Globus pallidus (tissue), 1 donor: ENCODE data around the gene CFHR3.
"Not testable (repeated sequence)": the region's sequence is repeated elsewhere in the genome, so short reads cannot be mapped to it uniquely, and the experiment has no call there.

Experiments
- DNase-seq: peaks from one replicate; pipeline ENCODE4 v3.0.0-alpha.2; 2015; ENCODE audit warnings: low spot score

CFHR3 gene

DNA sequence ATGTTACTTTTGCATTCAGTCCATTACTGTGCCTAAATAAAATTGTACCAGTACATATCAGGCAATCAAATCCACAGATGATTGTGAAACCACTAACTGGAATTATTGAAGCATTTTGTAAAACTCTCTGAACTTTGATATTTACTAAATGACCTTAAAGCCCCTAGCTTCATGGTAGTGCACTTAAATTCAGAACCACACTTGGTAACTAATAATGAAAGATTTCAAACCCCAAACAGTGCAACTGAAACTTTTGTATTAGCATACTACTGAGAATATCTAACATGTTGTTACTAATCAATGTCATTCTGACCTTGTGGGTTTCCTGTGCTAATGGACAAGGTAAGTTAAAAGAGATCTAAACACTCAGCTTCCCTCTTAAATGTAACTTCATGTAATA lies at the start of gene CFHR3:
TSS of gene CFHR3 (plus strand) at position 238 of the 400 bp plus-strand sequence. CDS start at position 285, 47 bp downstream.
- DNase-seq: no peak

DNA sequence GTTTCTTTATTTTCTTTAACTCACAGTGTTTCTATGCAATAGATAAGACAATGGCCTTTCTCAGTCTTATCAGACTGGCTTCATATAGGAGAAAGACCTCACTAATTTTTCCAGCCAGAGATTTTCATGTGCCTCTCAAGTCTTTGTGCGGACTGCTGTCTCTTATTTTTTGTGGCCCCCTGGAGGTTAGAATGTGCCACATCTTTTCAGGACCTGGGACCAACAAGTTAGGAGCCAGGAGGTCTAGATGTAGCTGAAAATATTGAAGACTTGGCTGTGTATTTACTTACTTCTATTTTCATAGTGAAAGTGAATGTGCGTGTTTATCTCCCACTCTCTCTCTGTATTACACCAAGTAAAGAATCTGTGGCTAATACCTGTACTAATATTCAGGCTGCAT lies 42.1 kb upstream of the CFHR3 start:
- DNase-seq: no peak

DNA sequence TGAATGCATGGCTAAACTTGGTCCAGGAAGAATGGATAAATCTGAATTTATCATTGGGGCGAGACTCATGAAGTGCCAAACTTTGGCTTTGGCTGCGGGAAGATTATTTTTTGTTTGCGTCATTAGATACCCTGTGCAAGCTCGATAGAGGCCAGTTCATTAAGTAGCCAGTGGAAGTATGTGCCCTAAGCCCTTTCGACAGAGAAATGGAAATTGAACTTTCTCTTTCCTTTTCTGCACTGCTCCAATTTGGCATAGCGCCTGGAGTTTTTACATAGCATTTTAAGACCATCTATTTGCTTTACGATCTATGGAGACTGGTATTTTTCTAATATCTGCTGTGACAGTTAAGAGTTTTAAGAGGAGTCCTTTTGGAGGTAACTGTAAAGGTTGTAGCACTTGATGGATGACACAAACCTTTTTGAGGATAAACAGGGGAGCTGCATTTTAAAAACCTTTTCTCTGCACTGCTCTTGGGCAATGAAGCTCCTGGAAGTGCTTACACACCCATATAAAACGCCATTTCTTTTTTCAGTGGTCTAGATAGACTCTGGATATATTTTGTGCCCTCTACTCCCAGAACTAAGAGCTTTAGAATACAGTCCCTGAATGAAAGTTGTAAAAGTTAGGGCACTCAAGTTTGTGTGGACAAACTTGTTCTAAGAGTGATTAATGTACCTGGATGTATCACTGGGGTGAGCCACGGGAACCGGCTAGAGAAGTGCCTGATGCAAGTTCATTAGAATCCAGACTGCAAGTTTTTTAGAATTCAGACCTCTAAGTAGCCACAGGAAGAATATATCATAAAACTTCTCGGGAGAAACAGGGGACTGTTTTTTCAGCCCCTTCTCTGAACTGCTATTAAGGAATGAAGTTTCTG lies 41.3 kb upstream of the CFHR3 start:
- no peak for DNase-seq

GRCh38 chr1:196734006-196734405 lies 40.6 kb upstream of the CFHR3 start:
- DNase-seq: no peak

DNA sequence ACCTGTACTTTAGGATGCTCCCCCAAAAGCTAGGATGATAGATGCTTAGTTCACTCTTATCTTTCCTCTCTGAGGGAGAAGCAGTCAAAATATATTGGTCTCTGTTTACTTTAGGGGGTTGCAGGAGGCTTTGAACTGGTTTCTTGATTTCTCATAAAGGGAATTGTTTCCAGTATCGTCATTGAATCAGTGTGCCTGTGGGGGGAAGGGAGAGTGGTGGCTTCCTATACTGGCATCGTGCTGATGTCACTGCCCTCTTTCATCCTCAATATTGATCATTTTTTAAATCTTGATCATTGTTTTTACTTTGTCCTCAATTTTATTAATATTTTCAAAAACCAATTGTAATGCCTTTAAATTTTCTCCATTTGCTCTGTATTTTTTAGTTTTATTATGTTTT lies 40.2 kb upstream of the CFHR3 start:
- DNase-seq: no peak

- DNase-seq: no peak
Measured at GRCh38 chr1:196738730-196739129, 35.9 kb upstream of the CFHR3 start.

GRCh38 chr1:196743244-196743643 lies 31.4 kb upstream of the CFHR3 start:
- DNase-seq: not testable (repeated sequence)

- not testable (repeated sequence) for DNase-seq
Measured at GRCh38 chr1:196765019-196765740, 9.5 kb upstream of the CFHR3 start.

GRCh38 chr1:196769823-196770222 lies 4.8 kb upstream of the CFHR3 start:
- DNase-seq: not testable (repeated sequence)

- no peak for DNase-seq
Measured at GRCh38 chr1:196773713-196774112, 927 bp upstream of the CFHR3 start.

GRCh38 chr1:196774175-196774574 lies 465 bp upstream of the CFHR3 start:
- no peak for DNase-seq

GRCh38 chr1:196777603-196778002 lies 3.0 kb downstream of the CFHR3 start:
- no peak for DNase-seq

- DNase-seq: no peak
Measured at GRCh38 chr1:196779093-196779492, 4.5 kb downstream of the CFHR3 start.

- not testable (repeated sequence) for DNase-seq
Measured at GRCh38 chr1:196791252-196791651, 16.6 kb downstream of the CFHR3 start.

DNA sequence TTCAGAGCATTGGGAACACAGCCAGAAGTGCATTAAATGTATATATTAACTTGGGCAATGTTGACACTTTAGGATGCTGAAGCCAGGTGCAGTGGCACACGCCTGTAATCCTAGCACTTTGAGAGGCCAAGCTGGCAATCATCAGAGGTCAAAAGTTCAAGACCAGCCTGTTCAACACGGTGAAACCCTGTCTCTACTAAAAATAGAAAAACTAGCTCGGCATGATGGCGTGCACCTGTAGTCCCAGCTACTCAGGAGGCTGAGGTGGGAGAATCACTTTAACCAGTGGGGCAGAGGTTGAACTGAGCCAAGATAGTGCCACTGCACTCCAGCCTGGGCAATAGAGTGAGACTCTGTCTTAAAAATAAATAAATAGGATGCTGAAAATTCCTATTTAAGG lies 19.5 kb downstream of the CFHR3 start:
- not testable (repeated sequence) for DNase-seq

DNA sequence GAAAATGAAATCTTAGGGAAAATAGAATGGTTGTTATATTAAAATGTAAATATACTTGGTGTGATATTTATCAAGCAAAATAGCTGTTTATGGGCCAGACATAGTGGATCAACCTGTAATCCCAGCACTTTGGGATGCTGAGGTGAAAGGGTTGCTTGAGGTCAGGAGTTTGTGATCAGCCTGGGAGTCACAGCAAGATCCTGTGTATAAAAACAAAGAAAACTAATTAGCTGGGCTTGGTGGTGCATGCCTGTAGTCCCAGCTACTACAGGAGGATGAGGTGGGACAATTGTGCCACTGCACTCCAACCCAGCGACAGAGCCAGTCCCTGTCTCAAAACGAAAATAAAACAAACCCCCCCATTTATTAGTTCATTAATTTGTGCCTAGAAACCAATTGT lies 23.3 kb downstream of the CFHR3 start:
- no peak for DNase-seq

- DNase-seq: not testable (repeated sequence)
Measured at GRCh38 chr1:196801920-196802319, 27.3 kb downstream of the CFHR3 start.

DNA sequence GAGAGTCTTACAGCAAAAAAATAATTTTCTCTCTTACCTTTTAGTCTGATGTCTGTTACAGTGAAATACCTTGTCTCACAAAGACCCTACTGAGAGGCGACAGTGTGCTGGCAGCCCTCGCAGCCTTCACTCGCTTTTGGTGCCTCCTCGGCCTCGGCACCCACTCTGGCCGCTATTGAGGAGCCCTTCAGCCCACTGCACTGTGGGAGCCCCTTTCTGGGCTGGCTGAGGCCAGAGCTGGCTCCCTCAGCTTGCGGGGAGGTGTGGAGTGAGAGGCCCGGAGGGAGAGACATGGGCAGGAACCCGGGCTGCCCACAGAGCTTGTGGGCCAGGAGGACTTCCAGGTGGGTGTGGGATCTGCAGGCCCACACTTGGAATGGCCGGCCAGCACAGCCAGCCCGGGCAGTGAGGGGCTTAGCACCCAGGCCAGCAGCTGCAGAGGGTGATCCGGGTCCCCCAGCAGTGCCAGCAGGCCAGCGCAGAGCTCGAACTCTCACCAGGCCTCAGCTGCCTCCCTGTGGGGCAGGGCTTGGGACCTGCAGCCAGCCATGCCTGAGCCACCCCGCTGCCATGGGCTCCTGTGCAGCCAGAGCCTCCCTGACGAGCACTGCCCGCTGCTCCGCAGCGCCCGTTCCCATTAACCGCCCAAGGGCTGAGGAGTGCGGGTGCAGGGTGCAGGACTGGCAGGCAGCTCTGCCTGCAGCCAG lies 34.0 kb downstream of the CFHR3 start:
- DNase-seq: no peak

DNA sequence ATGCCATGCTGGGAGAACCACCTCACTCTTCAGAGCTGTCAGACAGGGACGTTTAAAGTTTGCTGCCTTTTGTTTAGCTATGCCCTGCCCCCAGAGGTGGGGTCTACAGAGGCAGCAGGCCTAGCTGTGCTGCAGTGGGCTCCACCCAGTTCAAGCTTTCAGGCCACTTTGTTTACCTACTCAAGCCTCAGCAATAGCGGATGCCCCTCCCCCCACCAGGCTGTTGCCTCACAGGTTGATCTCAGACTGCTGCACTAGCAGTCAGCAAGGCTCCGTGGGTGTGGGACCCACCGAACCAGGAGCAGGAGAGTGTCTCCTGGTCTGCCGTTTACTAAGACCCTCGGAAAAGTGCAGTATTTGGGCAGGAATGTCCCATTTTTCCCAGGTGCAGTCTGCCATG lies 42.8 kb downstream of the CFHR3 start:
- not testable (repeated sequence) for DNase-seq

GRCh38 chr1:196819531-196819930 lies 44.9 kb downstream of the CFHR3 start, which contains the start of gene CFHR1:
Gene CFHR1 (plus strand): TSS chr1:196819731. CDS start chr1:196819845, 114 bp downstream.
- not testable (repeated sequence) for DNase-seq

DNA sequence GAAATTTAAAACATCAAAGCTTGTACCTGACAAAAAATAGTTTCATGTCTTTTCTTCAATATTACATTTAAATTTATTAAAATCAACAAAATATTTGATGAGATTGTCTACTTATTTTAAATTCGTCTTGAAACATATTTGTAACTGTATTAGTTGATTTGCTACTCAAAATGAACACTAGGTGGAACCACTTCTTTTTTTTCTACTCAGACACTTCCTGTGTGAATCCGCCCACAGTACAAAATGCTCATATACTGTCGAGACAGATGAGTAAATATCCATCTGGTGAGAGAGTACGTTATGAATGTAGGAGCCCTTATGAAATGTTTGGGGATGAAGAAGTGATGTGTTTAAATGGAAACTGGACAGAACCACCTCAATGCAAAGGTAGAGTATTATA lies 53.2 kb downstream of the CFHR3 start:
- DNase-seq: not testable (repeated sequence)
